HepG2 (cell line): Measurements from ENCODE around the gene RHBDD1. TPM values are rescaled to one million over a fixed set of nuclear protein-coding genes. Genes with fewer than 3 reads are reported as not detected.

Experiments
- ATAC-seq: fragments of 200-7000 bp; cut with Tn5 transposase; 3 replicates; pipeline ENCODE4 v1.9.1; 2020; ENCODE audit warnings: mild to moderate bottlenecking, moderate library complexity
- BruUV-seq: library from RNA; stranded (reverse); fragments of 400-500 nt; replicated peaks from 2 replicates; lab custom pipeline; 2021; lab: Mats Ljungman, UMichigan
- CTCF ChIA-PET: fragments of 300-600 bp; formaldehyde crosslinking; extraction: SDS; loops from one replicate; lab custom pipeline; 2021; ENCODE audit warnings: low total read pairs, inconsistent platforms, low intra/inter-chr PET ratio; lab: Yijun Ruan, JAX
- POLR2A ChIA-PET: fragments of 350-600 bp; sonication (Branson Sonifier 250); formaldehyde crosslinking; loops from one replicate; lab custom pipeline; 2020; ENCODE audit warnings: antibody characterized with exemption, inconsistent platforms; lab: Yijun Ruan, JAX
- DNase-seq: peaks from one replicate; pipeline ENCODE4 v3.0.0-alpha.2; 2015; ENCODE audit warnings: low spot score
- FAIRE-seq: peaks from 3 replicates; lab custom pipeline; 2011; peaks lifted over from hg19 to GRCh38; lab: Jason Lieb, UNC
- H2AFZ ChIP-seq: one replicate; pipeline ENCODE4 v1.6.1; 2011; ENCODE audit warnings: low read length, inconsistent platforms
- H3K27ac ChIP-seq: fragments of 300-600 bp; 3 replicates; pipeline ENCODE4 v1.8.0; 2011; ENCODE audit warnings: mixed run types, mild to moderate bottlenecking, mixed read lengths, low read length, inconsistent platforms; ENCODE audit not compliant: insufficient read depth; ENCODE audit errors: extremely low read length
- H3K27me3 ChIP-seq, 2 experiments: fragments of 200-600 bp in 1 of 2; 2 replicates in 1 of 2; 3 replicates in 1 of 2; pipeline versions ENCODE4 v1.6.0 to v1.8.0; 2011; ENCODE audit warnings: low read length in 2 of 2, mild to moderate bottlenecking in 2 of 2, moderate library complexity in 2 of 2, inconsistent platforms in 1 of 2; ENCODE audit not compliant: insufficient read depth in 2 of 2, control insufficient read depth in 1 of 2
- H3K36me3 ChIP-seq, 2 experiments: fragments of 200-600 bp in 1 of 2; replicated peaks in 1 of 2; 2 replicates in 1 of 2; 3 replicates in 1 of 2; pipeline versions ENCODE4 v1.5.1 to v1.8.0; 2011; ENCODE audit warnings: low read length in 2 of 2, inconsistent platforms in 1 of 2; ENCODE audit not compliant: insufficient read depth in 2 of 2, control insufficient read depth in 1 of 2
- H3K4me1 ChIP-seq: 2 replicates; pipeline ENCODE4 v1.5.1; 2012; ENCODE audit warnings: low read length, inconsistent platforms; ENCODE audit not compliant: insufficient read depth
- H3K4me2 ChIP-seq: 2 replicates; pipeline ENCODE4 v1.6.0; 2011; ENCODE audit warnings: low read depth, low read length, inconsistent platforms
- H3K4me3 ChIP-seq, 3 experiments: fragments of 200-600 bp in 1 of 3; sonication (generic), shearing (Covaris generic) in 1 of 3; replicated peaks in 1 of 3; 2 replicates each; pipeline ENCODE4 v1.5.1; 2011 to 2016; ENCODE audit warnings: low read length in 3 of 3, inconsistent platforms in 2 of 3, low read depth in 2 of 3, mild to moderate bottlenecking in 2 of 3, control low read depth in 1 of 3, mixed read lengths in 1 of 3; ENCODE audit not compliant: insufficient read depth in 1 of 3
- H3K79me2 ChIP-seq: one replicate; pipeline ENCODE4 v1.6.1; 2011; ENCODE audit warnings: low read length, inconsistent platforms; ENCODE audit not compliant: insufficient read depth
- H3K9ac ChIP-seq: 2 replicates; pipeline ENCODE4 v1.6.0; 2011; ENCODE audit warnings: mild to moderate bottlenecking, low read depth, low read length, inconsistent platforms; ENCODE audit not compliant: insufficient read depth
- H3K9me3 ChIP-seq: 2 replicates; pipeline ENCODE4 v1.5.1; 2012; ENCODE audit warnings: mild to moderate bottlenecking, low read length
- H4K20me1 ChIP-seq: 2 replicates; pipeline ENCODE4 v1.6.0; 2011; ENCODE audit warnings: inconsistent platforms, mild to moderate bottlenecking, low read length, moderate library complexity; ENCODE audit not compliant: insufficient read depth
- ADNP ChIP-seq: sonication (generic); formaldehyde crosslinking; IDR thresholded peaks from 2 replicates; pipeline ENCODE4 v1.4.0; 2020; ENCODE audit warnings: missing genetic modification reagents
- CEBPZ ChIP-seq: IDR thresholded peaks from 2 replicates; pipeline ENCODE4 v1.6.1; 2012; ENCODE audit warnings: low read length, improper control_type of control experiment
- MAFF ChIP-seq: IDR thresholded peaks from 2 replicates; pipeline ENCODE4 v1.6.1; 2011; ENCODE audit warnings: low read depth, low read length, improper control_type of control experiment
- MAFK ChIP-seq, 2 experiments: IDR thresholded peaks in 1 of 2; conservative IDR thresholded peaks in 1 of 2; 2 replicates each; pipeline ENCODE4 v1.6.1; 2011; ENCODE audit warnings: improper control_type of control experiment in 2 of 2, low read length in 2 of 2
- PCBP2 ChIP-seq: fragments of 200-400 bp; formaldehyde crosslinking; optimal IDR thresholded peaks from 2 replicates; pipeline ENCODE3; 2018; ENCODE audit warnings: low read length, low read depth; ENCODE audit not compliant: poor library complexity, severe bottlenecking
- PHF20 ChIP-seq: sonication (generic); formaldehyde crosslinking; IDR thresholded peaks from 2 replicates; pipeline ENCODE4 v1.5.0; 2020; ENCODE audit warnings: mild to moderate bottlenecking, missing genetic modification reagents
- SOX6 ChIP-seq, 2 experiments: fragments of 450-650 bp in 1 of 2; sonication (generic) in 1 of 2; formaldehyde crosslinking in 1 of 2; IDR thresholded peaks; 2 replicates each; pipeline versions ENCODE4 v1.4.0 to v1.6.1; 2017 to 2020; ENCODE audit warnings: antibody characterized with exemption in 1 of 2, mild to moderate bottlenecking in 1 of 2, missing genetic modification reagents in 1 of 2
- TGIF2 ChIP-seq: IDR thresholded peaks from 2 replicates; pipeline ENCODE4 v1.6.1; 2016; ENCODE audit warnings: control low read depth, missing compliant biosample characterization
- ZNF253 ChIP-seq: sonication (generic); formaldehyde crosslinking; IDR thresholded peaks from 2 replicates; pipeline ENCODE4 v1.8.0; 2022; ENCODE audit warnings: mild to moderate bottlenecking, missing genetic modification reagents, borderline replicate concordance
- ZNF292 ChIP-seq: sonication (generic); formaldehyde crosslinking; IDR thresholded peaks from 2 replicates; pipeline ENCODE4 v1.8.1; 2022; ENCODE audit warnings: mild to moderate bottlenecking, low read depth, missing genetic modification reagents, borderline replicate concordance
- ZNF549 ChIP-seq: sonication (generic); formaldehyde crosslinking; IDR thresholded peaks from 2 replicates; pipeline ENCODE4 v1.5.0; 2020; ENCODE audit warnings: missing genetic modification reagents
- ZSCAN31 ChIP-seq: sonication (generic); formaldehyde crosslinking; IDR thresholded peaks from 2 replicates; pipeline ENCODE4 v1.5.0; 2020; ENCODE audit warnings: low read depth, mild to moderate bottlenecking, missing genetic modification reagents
- WGBS: methylation state at CpG from one replicate; pipeline ENCODE4 v1.1.6; 2017; ENCODE audit warnings: low lambda C conversion rate; 5-methylcytosine and 5-hydroxymethylcytosine counted together
- in situ Hi-C: cut with HindIII; loops from 2 replicates; pipeline ENCODE4 v1.10.0; 2017; ENCODE audit warnings: low pct_unique_long_range_greater_than_20kb; ENCODE audit not compliant: extremely low pct_ligation_motif_present
- intact Hi-C: fragments of 100-400 bp; cut with micrococcal nuclease; formaldehyde crosslinking; loops from one replicate; pipeline ENCODE4 v1.10.0; 2022; ENCODE audit not compliant: unreplicated experiment
- polyA plus RNA-seq, 8 experiments: library from polyadenylated mRNA; depleted of rRNA in 3 of 8; stranded (reverse) in 7 of 8; unstranded in 1 of 8; fragments of >200 nt; fragmentation: Illumina TruSeq in 4 of 8; extraction: Trizol in 4 of 8; gene quantifications; 2 replicates each; pipeline versions ENCODE4 v1.2.1 to v1.2.3, GENCODE V29; 2011 to 2016; ENCODE audit warnings: low read depth in 4 of 8, missing spikeins in 1 of 8, mixed read lengths in 1 of 8; ENCODE audit not compliant: insufficient read depth in 1 of 8
- total RNA-seq, 5 experiments: library from RNA; depleted of rRNA; stranded (reverse); fragments of >200 nt; fragmentation: Illumina TruSeq; extraction: Trizol; gene quantifications; 2 replicates each; pipeline ENCODE4 v1.2.3, GENCODE V29; 2016; ENCODE audit warnings: low read depth in 1 of 5
- TF ChIP-seq, protein P1 (sequence below): sonication (generic); formaldehyde crosslinking; IDR thresholded peaks from 2 replicates; pipeline ENCODE4 v1.5.0; 2020; ENCODE audit warnings: mild to moderate bottlenecking, missing genetic modification reagents

The RHBDD1 gene
- total and polyA plus RNA-seq, 2 of the 13 experiments (the other 11 are each of a cell fraction or from before 2014, with no cell fraction given), result 8.2 to 9.5 TPM

- H3K4me3 ChIP-seq, result no peak overlapping the region
- H3K27me3 ChIP-seq, result no peaks in the 10 kb centered on the region; a peak in 1 of 5 replicates
- POLR2A ChIA-PET, result no interaction called here
- 6% methylated on average over 3 of the region's 3 CpGs for WGBS
- H3K9ac ChIP-seq, result no peak overlapping the region
- H3K36me3 ChIP-seq, result no peaks in the 10 kb centered on the region
- DNase-seq (no peak), ATAC-seq (no peak), FAIRE-seq (no peak)
- intact Hi-C loops, result no loop called here
- no peak overlapping the region for H3K4me2 ChIP-seq
- H3K27ac ChIP-seq, result no peak overlapping the region
- no peaks in the 10 kb centered on the region for H3K9me3 ChIP-seq
- no peaks in the 10 kb centered on the region for H4K20me1 ChIP-seq
- H3K79me2 ChIP-seq, result no peaks in the 10 kb centered on the region
- H3K4me1 ChIP-seq, result no peaks in the 10 kb centered on the region
- no peak overlapping the region for H2AFZ ChIP-seq
- CTCF ChIA-PET, result no interaction called here
- no TSS peak for BruUV-seq
- TF ChIP-seq ADNP (CRISPR knock-in tag) (no peak), ZSCAN31 (CRISPR knock-in tag) (no peak), MAFK (conservative IDR thresholded peaks at IDR 0.05 in 1 of 2, IDR thresholded peaks at IDR 0.05 in 1 of 2; ENCODE audit: low read length in 2 of 2) (peak; percentile 64 to 88), MAFF (peak; percentile 67), PCBP2 (no peak)
- in situ Hi-C loops, result loop anchor here (5.0 kb wide), 1 partner anchor 78 kb away; no protein-coding TSS in a partner anchor
Measured at GRCh38 chr2:227029426-227030105, 193.7 kb downstream of the RHBDD1 start.

- Histone ChIP-seq H3K9ac (no peak overlapping the region), H3K4me3 (no peak overlapping the region), H3K27ac (no peak overlapping the region), H3K4me1 (no peaks in the 10 kb centered on the region), H3K27me3 (no peaks in the 10 kb centered on the region; a peak in 1 of 5 replicates), H3K9me3 (no peaks in the 10 kb centered on the region), H3K4me2 (no peak overlapping the region), H3K36me3 (no peaks in the 10 kb centered on the region), H4K20me1 (no peaks in the 10 kb centered on the region), H2AFZ (no peak overlapping the region), H3K79me2 (no peaks in the 10 kb centered on the region)
- ChIA-PET POLR2A (no interaction called here), CTCF (no interaction called here)
- no peak for ATAC-seq
- in situ Hi-C loops (no loop called here), intact Hi-C loops (no loop called here)
- no peak for DNase-seq
- FAIRE-seq, result no peak
- BruUV-seq, result no TSS peak
- 0% methylated on average over 2 of the region's 2 CpGs for WGBS
- no peak for TF ChIP-seq ZNF292
- TF ChIP-seq, protein P1, sequence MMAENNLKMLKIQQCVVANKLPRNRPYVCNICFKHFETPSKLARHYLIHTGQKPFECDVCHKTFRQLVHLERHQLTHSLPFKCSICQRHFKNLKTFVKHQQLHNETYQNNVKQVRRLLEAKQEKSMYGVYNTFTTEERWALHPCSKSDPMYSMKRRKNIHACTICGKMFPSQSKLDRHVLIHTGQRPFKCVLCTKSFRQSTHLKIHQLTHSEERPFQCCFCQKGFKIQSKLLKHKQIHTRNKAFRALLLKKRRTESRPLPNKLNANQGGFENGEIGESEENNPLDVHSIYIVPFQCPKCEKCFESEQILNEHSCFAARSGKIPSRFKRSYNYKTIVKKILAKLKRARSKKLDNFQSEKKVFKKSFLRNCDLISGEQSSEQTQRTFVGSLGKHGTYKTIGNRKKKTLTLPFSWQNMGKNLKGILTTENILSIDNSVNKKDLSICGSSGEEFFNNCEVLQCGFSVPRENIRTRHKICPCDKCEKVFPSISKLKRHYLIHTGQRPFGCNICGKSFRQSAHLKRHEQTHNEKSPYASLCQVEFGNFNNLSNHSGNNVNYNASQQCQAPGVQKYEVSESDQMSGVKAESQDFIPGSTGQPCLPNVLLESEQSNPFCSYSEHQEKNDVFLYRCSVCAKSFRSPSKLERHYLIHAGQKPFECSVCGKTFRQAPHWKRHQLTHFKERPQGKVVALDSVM (CRISPR knock-in tag), result no peak
- TF ChIP-seq SOX6 (IDR thresholded peaks at IDR 0.05), result no peak
- no peak for TF ChIP-seq SOX6 (CRISPR knock-in tag; IDR thresholded peaks at IDR 0.05)
- TF ChIP-seq ZNF549 (CRISPR knock-in tag), result no peak
- TF ChIP-seq ZNF253 (CRISPR knock-in tag), result no peak
- TF ChIP-seq PHF20 (CRISPR knock-in tag), result no peak
- no peak for TF ChIP-seq CEBPZ
- no peak for TF ChIP-seq TGIF2 (CRISPR knock-in tag)
Measured at GRCh38 chr2:227030789-227031188, 194.9 kb downstream of the RHBDD1 start.
